Activated CD4-positive, alpha-beta T cell treated with anti-CD3 and anti-CD28 coated beads, Interleukin-2, amount 10 ng/mL, durations not matched to agents 7 days and 5 days (primary cell): ENCODE measurements around the gene TCF4. TPM values are rescaled to one million over a fixed set of nuclear protein-coding genes. Genes with fewer than 3 reads are reported as not detected.

Experiments used
- CTCF ChIA-PET: fragments of 350-600 bp; sonication (Branson Sonifier 250); formaldehyde crosslinking; loops from one replicate; lab custom pipeline; 2021; ENCODE audit warnings: antibody characterized with exemption; lab: Charles Lee
- POLR2A ChIA-PET: fragments of 350-600 bp; sonication (Branson Sonifier 250); formaldehyde crosslinking; loops from one replicate; lab custom pipeline; 2021; ENCODE audit warnings: antibody characterized with exemption; lab: Charles Lee
- DNase-seq: peaks from one replicate; pipeline ENCODE4 v3.0.0-alpha.2; 2020
- H3K27ac Mint-ChIP-seq: one replicate; pipeline ENCODE4 v1.8.0; 2021; ENCODE audit warnings: mild to moderate bottlenecking, moderate library complexity, mixed read lengths
- H3K27me3 Mint-ChIP-seq: one replicate; pipeline ENCODE4 v1.8.0; 2021; ENCODE audit warnings: mixed read lengths
- H3K36me3 Mint-ChIP-seq: one replicate; pipeline ENCODE4 v1.8.0; 2021; ENCODE audit warnings: low read depth, mixed read lengths
- H3K4me1 Mint-ChIP-seq: one replicate; pipeline ENCODE4 v1.8.0; 2021; ENCODE audit warnings: mixed read lengths
- H3K4me3 Mint-ChIP-seq: one replicate; pipeline ENCODE4 v1.8.0; 2021; ENCODE audit warnings: mild to moderate bottlenecking, moderate library complexity, mixed read lengths
- H3K9me3 Mint-ChIP-seq: one replicate; pipeline ENCODE4 v1.8.0; 2021; ENCODE audit warnings: mixed read lengths
- total RNA-seq, 2 experiments: library from RNA; stranded (reverse); gene quantifications; one replicate each; pipeline ENCODE4 v1.2.3, GENCODE V29; 2021

Gene TCF4
- total RNA-seq, 2 experiments from 2014 or later: 1.7 to 2.4 TPM

GRCh38 chr18:55523001-55523400 is 65.0 kb downstream of the TCF4 start:
- POLR2A ChIA-PET: no interaction called here
- DNase-seq: no peak
- CTCF ChIA-PET: interaction anchor here (0.6 kb wide), 1 partner anchor 14 kb away, joined by 3 read pairs; no protein-coding TSS in a partner anchor
- H3K4me1 Mint-ChIP-seq: no peaks in the 10 kb centered on the region
- no peak overlapping the region for H3K4me3 Mint-ChIP-seq
- no peaks in the 10 kb centered on the region for H3K27me3 Mint-ChIP-seq
- no peaks in the 10 kb centered on the region for H3K9me3 Mint-ChIP-seq
- no peaks in the 10 kb centered on the region for H3K36me3 Mint-ChIP-seq
- H3K27ac Mint-ChIP-seq: no peak overlapping the region

GRCh38 chr18:55522011-55522410 is 66.0 kb downstream of the TCF4 start:
- ChIA-PET POLR2A (no interaction called here), CTCF (interaction anchor here (0.6 kb wide), 1 partner anchor 495 kb away, joined by 3 read pairs; no protein-coding TSS in a partner anchor)
- no peak overlapping the region for H3K4me3 Mint-ChIP-seq
- no peaks in the 10 kb centered on the region for H3K9me3 Mint-ChIP-seq
- peak; percentile 12 for DNase-seq
- H3K36me3 Mint-ChIP-seq: no peaks in the 10 kb centered on the region
- H3K27ac Mint-ChIP-seq: no peak overlapping the region
- H3K4me1 Mint-ChIP-seq: no peaks in the 10 kb centered on the region
- H3K27me3 Mint-ChIP-seq: no peaks in the 10 kb centered on the region

GRCh38 chr18:55517055-55517454 is 70.9 kb downstream of the TCF4 start:
- CTCF ChIA-PET: interaction anchor here (0.7 to 1.2 kb wide), 2 partner anchors 8 to 28 kb away, joined by 3 to 6 read pairs; no protein-coding TSS in a partner anchor
- H3K27ac Mint-ChIP-seq: no peak overlapping the region
- H3K9me3 Mint-ChIP-seq: no peaks in the 10 kb centered on the region
- POLR2A ChIA-PET: no interaction called here
- H3K36me3 Mint-ChIP-seq: no peaks in the 10 kb centered on the region
- DNase-seq: no peak
- H3K27me3 Mint-ChIP-seq: no peaks in the 10 kb centered on the region
- no peak overlapping the region for H3K4me3 Mint-ChIP-seq
- no peaks in the 10 kb centered on the region for H3K4me1 Mint-ChIP-seq

GRCh38 chr18:55515941-55516710 is 71.9 kb downstream of the TCF4 start:
- Mint-ChIP-seq H3K4me3 (no peak overlapping the region), H3K9me3 (no peaks in the 10 kb centered on the region)

GRCh38 chr18:55515214-55515613 is 72.8 kb downstream of the TCF4 start:
- H3K4me3 Mint-ChIP-seq: no peak overlapping the region
- CTCF ChIA-PET: no interaction called here

More at GRCh38 chr18:55515941-55516710, 71.9 kb downstream of the TCF4 start:
- CTCF ChIA-PET: no interaction called here
- Mint-ChIP-seq H3K27ac (no peak overlapping the region), H3K4me1 (no peaks in the 10 kb centered on the region), H3K36me3 (no peaks in the 10 kb centered on the region), H3K27me3 (no peaks in the 10 kb centered on the region)
- POLR2A ChIA-PET: no interaction called here
- no peak for DNase-seq

GRCh38 chr18:55513161-55513560 is 74.8 kb downstream of the TCF4 start:
- Mint-ChIP-seq H3K27ac (no peak overlapping the region), H3K27me3 (peaks cover 2% of the 10 kb centered on the region), H3K4me1 (peaks cover 3% of the 10 kb centered on the region), H3K9me3 (no peaks in the 10 kb centered on the region), H3K4me3 (no peak overlapping the region), H3K36me3 (no peaks in the 10 kb centered on the region)
- ChIA-PET CTCF (interaction anchor here (1.2 kb wide), 1 partner anchor 74 kb away, joined by 3 read pairs; no protein-coding TSS in a partner anchor), POLR2A (no interaction called here)
- DNase-seq: no peak

More at GRCh38 chr18:55515214-55515613, 72.8 kb downstream of the TCF4 start:
- no peak overlapping the region for H3K27ac Mint-ChIP-seq
- DNase-seq: no peak
- POLR2A ChIA-PET: no interaction called here
- H3K4me1 Mint-ChIP-seq: no peaks in the 10 kb centered on the region
- no peaks in the 10 kb centered on the region for H3K36me3 Mint-ChIP-seq
- H3K9me3 Mint-ChIP-seq: no peaks in the 10 kb centered on the region
- no peaks in the 10 kb centered on the region for H3K27me3 Mint-ChIP-seq

- no peak overlapping the region for H3K4me3 Mint-ChIP-seq
- peaks cover 3% of the 10 kb centered on the region for H3K4me1 Mint-ChIP-seq
- peaks cover 3% of the 10 kb centered on the region for H3K27me3 Mint-ChIP-seq
- ChIA-PET CTCF (no interaction called here), POLR2A (no interaction called here)
- no peak for DNase-seq
- no peaks in the 10 kb centered on the region for H3K9me3 Mint-ChIP-seq
- no peaks in the 10 kb centered on the region for H3K36me3 Mint-ChIP-seq
- H3K27ac Mint-ChIP-seq: no peak overlapping the region
These were observed 76.7 kb downstream of the TCF4 start for GRCh38 chr18:55511277-55511676.

- Mint-ChIP-seq H3K4me3 (no peak overlapping the region), H3K27ac (no peak overlapping the region), H3K36me3 (no peaks in the 10 kb centered on the region), H3K4me1 (peaks cover 3% of the 10 kb centered on the region), H3K27me3 (peaks cover 3% of the 10 kb centered on the region), H3K9me3 (no peaks in the 10 kb centered on the region)
- POLR2A ChIA-PET: no interaction called here
- DNase-seq: no peak
- CTCF ChIA-PET: no interaction called here
These were observed 77.2 kb downstream of the TCF4 start for GRCh38 chr18:55510809-55511208.

GRCh38 chr18:55509631-55510324 is 78.2 kb downstream of the TCF4 start:
- Mint-ChIP-seq H3K4me3 (no peak overlapping the region), H3K36me3 (no peaks in the 10 kb centered on the region), H3K4me1 (peaks cover 3% of the 10 kb centered on the region), H3K27me3 (peaks cover 3% of the 10 kb centered on the region), H3K27ac (no peak overlapping the region), H3K9me3 (no peaks in the 10 kb centered on the region)
- POLR2A ChIA-PET: no interaction called here
- CTCF ChIA-PET: interaction anchor here (0.6 kb wide), 1 partner anchor 13 kb away, joined by 3 read pairs; no protein-coding TSS in a partner anchor
- DNase-seq: no peak

- Mint-ChIP-seq H3K27me3 (peaks cover 3% of the 10 kb centered on the region), H3K4me1 (peaks cover 3% of the 10 kb centered on the region), H3K4me3 (no peak overlapping the region), H3K27ac (no peak overlapping the region), H3K36me3 (no peaks in the 10 kb centered on the region), H3K9me3 (no peaks in the 10 kb centered on the region)
- ChIA-PET POLR2A (no interaction called here), CTCF (interaction anchor here (0.6 kb wide), 1 partner anchor 9 kb away, joined by 6 read pairs; no protein-coding TSS in a partner anchor)
- DNase-seq: no peak
These were observed 79.3 kb downstream of the TCF4 start for GRCh38 chr18:55508651-55509050.

GRCh38 chr18:55506074-55506473 is 81.9 kb downstream of the TCF4 start:
- DNase-seq: no peak
- Mint-ChIP-seq H3K27ac (no peak overlapping the region), H3K27me3 (peaks cover 3% of the 10 kb centered on the region), H3K36me3 (no peaks in the 10 kb centered on the region), H3K9me3 (no peaks in the 10 kb centered on the region), H3K4me1 (peaks cover 6% of the 10 kb centered on the region), H3K4me3 (no peak overlapping the region)
- ChIA-PET CTCF (no interaction called here), POLR2A (no interaction called here)

- Mint-ChIP-seq H3K36me3 (no peaks in the 10 kb centered on the region), H3K4me3 (no peak overlapping the region), H3K27ac (no peak overlapping the region), H3K27me3 (peaks cover 3% of the 10 kb centered on the region), H3K9me3 (no peaks in the 10 kb centered on the region), H3K4me1 (peaks cover 3% of the 10 kb centered on the region)
- ChIA-PET CTCF (no interaction called here), POLR2A (no interaction called here)
- DNase-seq: no peak
These were observed 83.2 kb downstream of the TCF4 start for GRCh38 chr18:55504808-55505207.

GRCh38 chr18:55503167-55503820 is 84.7 kb downstream of the TCF4 start:
- Mint-ChIP-seq H3K9me3 (no peaks in the 10 kb centered on the region), H3K4me3 (no peak overlapping the region), H3K4me1 (peaks cover 2% of the 10 kb centered on the region), H3K27me3 (peaks cover 2% of the 10 kb centered on the region), H3K36me3 (no peaks in the 10 kb centered on the region), H3K27ac (no peak overlapping the region)
- POLR2A ChIA-PET: no interaction called here
- no peak for DNase-seq
- CTCF ChIA-PET: no interaction called here
